Caco-2 (cell line): ENCODE results near the gene COL5A1. TPM values are rescaled to one million over a fixed set of nuclear protein-coding genes. Genes with fewer than 3 reads are reported as not detected.

Experiments used
- BruUV-seq: library from RNA; stranded (reverse); fragments of 400-500 nt; replicated peaks from 2 replicates; lab custom pipeline; 2021; lab: Mats Ljungman, UMichigan
- CTCF ChIA-PET: fragments of 300-600 bp; sonication (Branson Sonifier 250); formaldehyde crosslinking; loops from one replicate; lab custom pipeline; 2022; ENCODE audit warnings: antibody characterized with exemption; lab: Charles Lee
- POLR2A ChIA-PET: fragments of 300-600 bp; sonication (Branson Sonifier 250); formaldehyde crosslinking; loops from one replicate; lab custom pipeline; 2022; ENCODE audit warnings: antibody characterized with exemption; lab: Charles Lee
- DNase-seq, 2 experiments: peaks; one replicate each; pipeline versions ENCODE4 v3.0.0 to v3.0.0-alpha.2; 2020 to 2022
- H3K27me3 ChIP-seq: replicated peaks from 2 replicates; pipeline ENCODE4 v1.6.0; 2011; ENCODE audit warnings: low read length; ENCODE audit not compliant: control insufficient read depth, insufficient read depth
- H3K36me3 ChIP-seq: 2 replicates; pipeline ENCODE4 v1.5.1; 2011; ENCODE audit warnings: low read length; ENCODE audit not compliant: control insufficient read depth, insufficient read depth
- H3K4me1 ChIP-seq: fragments of 250-450 bp; sonication (Bioruptor Pico); 2 replicates; pipeline ENCODE4 v1.5.1; 2020; ENCODE audit warnings: mild to moderate bottlenecking
- H3K4me3 ChIP-seq: 2 replicates; pipeline ENCODE4 v1.5.1; 2011; ENCODE audit warnings: low read depth, mild to moderate bottlenecking, control low read depth, low read length
- H3K9me3 ChIP-seq: fragments of 250-450 bp; sonication (Bioruptor Pico); 2 replicates; pipeline ENCODE4 v1.5.1; 2020; ENCODE audit warnings: mild to moderate bottlenecking, moderate library complexity
- H3K27ac Mint-ChIP-seq: one replicate; pipeline ENCODE4 v1.8.0; 2022; ENCODE audit warnings: mixed read lengths; ENCODE audit not compliant: unreplicated experiment
- H3K27me3 Mint-ChIP-seq: one replicate; pipeline ENCODE4 v1.8.0; 2022; ENCODE audit warnings: mixed read lengths; ENCODE audit not compliant: insufficient read depth, unreplicated experiment
- H3K36me3 Mint-ChIP-seq: one replicate; pipeline ENCODE4 v1.8.0; 2022; ENCODE audit warnings: mild to moderate bottlenecking, mixed read lengths; ENCODE audit not compliant: insufficient read depth, unreplicated experiment
- H3K4me1 Mint-ChIP-seq: one replicate; pipeline ENCODE4 v1.8.0; 2022; ENCODE audit warnings: low read depth, mixed read lengths; ENCODE audit not compliant: unreplicated experiment
- H3K4me3 Mint-ChIP-seq: one replicate; pipeline ENCODE4 v1.8.0; 2022; ENCODE audit warnings: mild to moderate bottlenecking, moderate library complexity, mixed read lengths; ENCODE audit not compliant: unreplicated experiment
- H3K9me3 Mint-ChIP-seq: one replicate; pipeline ENCODE4 v1.8.0; 2022; ENCODE audit warnings: mixed read lengths; ENCODE audit not compliant: unreplicated experiment
- intact Hi-C: fragments of 100-400 bp; cut with micrococcal nuclease; formaldehyde crosslinking; loops from one replicate; pipeline ENCODE4 v1.10.0; 2022; ENCODE audit not compliant: unreplicated experiment
- total RNA-seq: library from RNA; stranded (reverse); gene quantifications from 2 replicates; pipeline ENCODE4 v1.2.3, GENCODE V29; 2022
- TF ChIP-seq, protein P1 (sequence below), 2 experiments: fragments of 200-600 bp in 1 of 2; IDR thresholded peaks; 1 replicate in 1 of 2; 2 replicates in 1 of 2; pipeline versions ENCODE4 v1.5.1 to v1.8.0; 2011 to 2022; ENCODE audit warnings: antibody characterized with exemption in 1 of 2, control low read depth in 1 of 2, inconsistent platforms in 1 of 2, low read depth in 1 of 2, low read length in 1 of 2, mild to moderate bottlenecking in 1 of 2, moderate library complexity in 1 of 2; ENCODE audit not compliant: insufficient read depth in 1 of 2, severe bottlenecking in 1 of 2, unreplicated experiment in 1 of 2

COL5A1 gene
- total RNA-seq, 1 experiment from 2014 or later, result 4.8 TPM

DNA sequence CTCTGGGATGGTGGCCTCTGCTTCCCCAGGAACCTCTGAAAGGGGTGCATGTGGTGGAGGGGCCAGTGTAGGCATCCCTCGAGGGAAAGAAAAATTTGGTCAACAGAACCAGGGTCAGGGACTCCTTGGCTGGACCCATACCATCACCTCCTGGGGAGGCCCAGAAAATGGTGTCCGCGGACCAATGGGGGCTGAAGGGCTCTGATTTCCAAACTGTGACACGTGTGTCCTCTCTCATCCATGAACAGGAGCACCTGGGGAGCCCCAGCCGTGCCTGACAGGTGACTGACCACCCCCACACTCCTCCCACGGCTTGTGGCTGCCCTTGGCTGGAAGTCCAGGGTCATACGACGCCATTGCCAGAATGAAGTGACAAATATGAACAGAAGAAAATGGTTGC, 242.9 kb downstream of the COL5A1 start:
- no peak overlapping the region for H3K4me3 ChIP-seq
- Mint-ChIP-seq H3K9me3 (no peaks in the 10 kb centered on the region), H3K4me1 (no peaks in the 10 kb centered on the region), H3K4me3 (no peak overlapping the region), H3K27ac (no peak overlapping the region), H3K27me3 (peaks cover 9% of the 10 kb centered on the region), H3K36me3 (peaks cover 6% of the 10 kb centered on the region)
- DNase-seq, result no peak
- H3K36me3 ChIP-seq, result no peaks in the 10 kb centered on the region
- ChIA-PET POLR2A (no interaction called here), CTCF (no interaction called here)
- TF ChIP-seq, protein P1, sequence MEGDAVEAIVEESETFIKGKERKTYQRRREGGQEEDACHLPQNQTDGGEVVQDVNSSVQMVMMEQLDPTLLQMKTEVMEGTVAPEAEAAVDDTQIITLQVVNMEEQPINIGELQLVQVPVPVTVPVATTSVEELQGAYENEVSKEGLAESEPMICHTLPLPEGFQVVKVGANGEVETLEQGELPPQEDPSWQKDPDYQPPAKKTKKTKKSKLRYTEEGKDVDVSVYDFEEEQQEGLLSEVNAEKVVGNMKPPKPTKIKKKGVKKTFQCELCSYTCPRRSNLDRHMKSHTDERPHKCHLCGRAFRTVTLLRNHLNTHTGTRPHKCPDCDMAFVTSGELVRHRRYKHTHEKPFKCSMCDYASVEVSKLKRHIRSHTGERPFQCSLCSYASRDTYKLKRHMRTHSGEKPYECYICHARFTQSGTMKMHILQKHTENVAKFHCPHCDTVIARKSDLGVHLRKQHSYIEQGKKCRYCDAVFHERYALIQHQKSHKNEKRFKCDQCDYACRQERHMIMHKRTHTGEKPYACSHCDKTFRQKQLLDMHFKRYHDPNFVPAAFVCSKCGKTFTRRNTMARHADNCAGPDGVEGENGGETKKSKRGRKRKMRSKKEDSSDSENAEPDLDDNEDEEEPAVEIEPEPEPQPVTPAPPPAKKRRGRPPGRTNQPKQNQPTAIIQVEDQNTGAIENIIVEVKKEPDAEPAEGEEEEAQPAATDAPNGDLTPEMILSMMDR (IDR thresholded peaks at IDR 0.05; ENCODE audit: insufficient read depth in 1 of 2, low read depth in 1 of 2, low read length in 1 of 2, severe bottlenecking in 1 of 2, unreplicated experiment in 1 of 2), result no peak
- intact Hi-C loops, result no loop called here
- no TSS peak for BruUV-seq
- no peaks in the 10 kb centered on the region for H3K4me1 ChIP-seq
- H3K27me3 ChIP-seq, result no peaks in the 10 kb centered on the region
- no peaks in the 10 kb centered on the region for H3K9me3 ChIP-seq

DNA sequence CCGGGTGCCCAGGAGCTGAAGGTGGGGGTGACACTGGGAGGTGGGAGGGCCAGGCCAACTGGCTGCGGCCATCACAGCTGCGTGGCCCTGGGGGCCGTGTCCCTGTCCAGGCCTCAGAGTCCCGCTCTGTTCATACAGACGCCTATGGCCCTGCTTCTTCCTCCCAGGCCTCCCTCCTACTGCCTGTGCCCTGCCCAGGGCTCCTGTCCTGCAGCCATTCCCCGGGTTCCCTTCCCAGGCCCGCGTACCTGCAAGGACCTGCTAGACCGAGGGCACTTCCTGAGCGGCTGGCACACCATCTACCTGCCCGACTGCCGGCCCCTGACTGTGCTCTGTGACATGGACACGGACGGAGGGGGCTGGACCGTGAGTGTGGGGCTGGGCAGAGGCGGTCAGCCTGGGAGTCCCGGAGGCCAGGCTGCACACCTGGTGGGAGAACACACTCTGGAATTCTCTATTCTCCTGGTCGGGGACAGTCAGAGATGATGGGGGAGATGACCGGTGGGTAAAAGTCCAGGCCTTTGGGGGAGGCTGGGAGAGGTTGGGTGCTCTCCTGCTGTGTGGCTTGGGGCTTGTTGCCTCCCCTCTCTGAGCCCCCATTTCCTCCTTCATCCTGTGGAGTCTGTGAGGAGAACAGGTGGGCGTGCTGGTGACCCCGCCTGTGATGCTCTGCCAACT, 243.5 kb downstream of the COL5A1 start:
- no TSS peak for BruUV-seq
- no peak for DNase-seq
- H3K36me3 Mint-ChIP-seq, result peaks cover 6% of the 10 kb centered on the region
- H3K9me3 ChIP-seq, result no peaks in the 10 kb centered on the region
- H3K4me3 ChIP-seq, result no peak overlapping the region
- intact Hi-C loops, result no loop called here
- no peaks in the 10 kb centered on the region for H3K4me1 ChIP-seq
- no peaks in the 10 kb centered on the region for H3K4me1 Mint-ChIP-seq
- no peak overlapping the region for H3K27ac Mint-ChIP-seq
- TF ChIP-seq, protein P1 (IDR thresholded peaks at IDR 0.05; ENCODE audit: insufficient read depth in 1 of 2, low read depth in 1 of 2, low read length in 1 of 2, severe bottlenecking in 1 of 2, unreplicated experiment in 1 of 2), result no peak
- peaks cover 7% of the 10 kb centered on the region for H3K27me3 Mint-ChIP-seq
- ChIA-PET POLR2A (no interaction called here), CTCF (no interaction called here)
- H3K36me3 ChIP-seq, result no peaks in the 10 kb centered on the region
- H3K4me3 Mint-ChIP-seq, result no peak overlapping the region
- H3K9me3 Mint-ChIP-seq, result no peaks in the 10 kb centered on the region
- no peaks in the 10 kb centered on the region for H3K27me3 ChIP-seq

DNA sequence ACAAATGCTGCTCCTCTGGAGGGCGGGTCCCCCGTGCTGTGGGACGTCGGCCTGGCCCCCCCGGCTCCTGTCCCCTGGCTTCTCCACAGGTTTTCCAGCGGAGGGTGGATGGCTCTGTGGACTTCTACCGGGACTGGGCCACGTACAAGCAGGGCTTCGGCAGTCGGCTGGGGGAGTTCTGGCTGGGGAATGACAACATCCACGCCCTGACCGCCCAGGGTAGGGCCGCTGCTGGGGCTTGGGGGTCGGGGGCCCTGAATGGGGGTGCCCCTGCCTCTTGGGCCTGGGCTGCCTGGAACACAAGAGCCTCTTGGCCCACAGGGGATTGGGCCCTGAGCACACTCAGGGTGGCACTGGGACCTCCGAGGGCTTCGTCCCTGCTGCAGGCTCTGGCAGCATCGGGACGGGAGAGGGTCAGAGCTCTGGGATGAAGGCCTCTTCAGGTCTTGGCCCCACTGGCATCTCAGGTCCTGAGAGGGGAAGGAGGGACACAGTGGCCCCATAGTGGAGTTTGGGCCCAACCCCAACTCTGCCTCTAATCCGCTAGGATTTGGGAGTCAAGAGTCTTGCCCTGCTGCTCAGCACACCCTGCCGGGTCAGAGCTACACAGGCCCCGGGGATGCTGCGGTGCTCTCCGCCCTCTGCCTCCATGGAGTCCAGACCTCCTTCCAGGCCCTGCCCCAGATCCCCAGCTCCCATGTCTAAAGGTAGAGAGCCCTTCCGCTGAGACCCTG, 244.2 kb downstream of the COL5A1 start:
- intact Hi-C loops, result no loop called here
- no peak for DNase-seq
- POLR2A ChIA-PET, result no interaction called here
- H3K4me3 ChIP-seq, result no peak overlapping the region
- H3K36me3 Mint-ChIP-seq, result peaks cover 6% of the 10 kb centered on the region
- no TSS peak for BruUV-seq
- H3K4me1 ChIP-seq, result no peaks in the 10 kb centered on the region
- no peaks in the 10 kb centered on the region for H3K27me3 ChIP-seq
- no peaks in the 10 kb centered on the region for H3K9me3 ChIP-seq
- no peak overlapping the region for H3K4me3 Mint-ChIP-seq
- CTCF ChIA-PET, result no interaction called here
- no peak overlapping the region for H3K27ac Mint-ChIP-seq
- peaks cover 6% of the 10 kb centered on the region for H3K27me3 Mint-ChIP-seq
- H3K36me3 ChIP-seq, result no peaks in the 10 kb centered on the region
- TF ChIP-seq, protein P1 (IDR thresholded peaks at IDR 0.05; ENCODE audit: insufficient read depth in 1 of 2, low read depth in 1 of 2, low read length in 1 of 2, severe bottlenecking in 1 of 2, unreplicated experiment in 1 of 2), result no peak
- no peaks in the 10 kb centered on the region for H3K9me3 Mint-ChIP-seq
- no peaks in the 10 kb centered on the region for H3K4me1 Mint-ChIP-seq
